ENCODE measurements around the gene EGFLAM. TPM values are rescaled to one million over a fixed set of nuclear protein-coding genes. Genes with fewer than 3 reads are reported as not detected.

Gene EGFLAM
- total RNA-seq, 1 donor from 2014 or later, result 8.9 TPM

- Histone ChIP-seq H3K27me3 (ENCODE audit: low read depth) (no peaks in the 10 kb centered on the region), H3K9me3 (replicated peaks) (no peaks in the 10 kb centered on the region)
Observed at GRCh38 chr5:38500573-38501260, 242.4 kb downstream of the EGFLAM start.

GRCh38 chr5:38506302-38506701, 247.9 kb downstream of the EGFLAM start:
- no peaks in the 10 kb centered on the region for H3K27me3 ChIP-seq (ENCODE audit: low read depth)
- peaks cover 72% of the 10 kb centered on the region for H3K36me3 ChIP-seq
- DNase-seq, result no peak
- no peaks in the 10 kb centered on the region for H3K9me3 ChIP-seq (replicated peaks)
- no peaks in the 10 kb centered on the region for H3K4me1 ChIP-seq
- H3K27ac ChIP-seq (replicated peaks), result no peak overlapping the region
- TF ChIP-seq, protein P1, sequence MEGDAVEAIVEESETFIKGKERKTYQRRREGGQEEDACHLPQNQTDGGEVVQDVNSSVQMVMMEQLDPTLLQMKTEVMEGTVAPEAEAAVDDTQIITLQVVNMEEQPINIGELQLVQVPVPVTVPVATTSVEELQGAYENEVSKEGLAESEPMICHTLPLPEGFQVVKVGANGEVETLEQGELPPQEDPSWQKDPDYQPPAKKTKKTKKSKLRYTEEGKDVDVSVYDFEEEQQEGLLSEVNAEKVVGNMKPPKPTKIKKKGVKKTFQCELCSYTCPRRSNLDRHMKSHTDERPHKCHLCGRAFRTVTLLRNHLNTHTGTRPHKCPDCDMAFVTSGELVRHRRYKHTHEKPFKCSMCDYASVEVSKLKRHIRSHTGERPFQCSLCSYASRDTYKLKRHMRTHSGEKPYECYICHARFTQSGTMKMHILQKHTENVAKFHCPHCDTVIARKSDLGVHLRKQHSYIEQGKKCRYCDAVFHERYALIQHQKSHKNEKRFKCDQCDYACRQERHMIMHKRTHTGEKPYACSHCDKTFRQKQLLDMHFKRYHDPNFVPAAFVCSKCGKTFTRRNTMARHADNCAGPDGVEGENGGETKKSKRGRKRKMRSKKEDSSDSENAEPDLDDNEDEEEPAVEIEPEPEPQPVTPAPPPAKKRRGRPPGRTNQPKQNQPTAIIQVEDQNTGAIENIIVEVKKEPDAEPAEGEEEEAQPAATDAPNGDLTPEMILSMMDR (IDR thresholded peaks at IDR 0.05; ENCODE audit: borderline replicate concordance), result no peak
- H3K4me3 ChIP-seq, result no peak overlapping the region
- intact Hi-C loops (cut with micrococcal nuclease), result no loop called here

More at GRCh38 chr5:38500573-38501260, 242.4 kb downstream of the EGFLAM start:
- no peak for DNase-seq
- H3K36me3 ChIP-seq, result peaks cover 76% of the 10 kb centered on the region
- H3K4me1 ChIP-seq, result no peaks in the 10 kb centered on the region
- no peak overlapping the region for H3K4me3 ChIP-seq
- intact Hi-C loops (cut with micrococcal nuclease), result no loop called here
- TF ChIP-seq, protein P1 (IDR thresholded peaks at IDR 0.05; ENCODE audit: borderline replicate concordance), result no peak
- no peak overlapping the region for H3K27ac ChIP-seq (replicated peaks)

GRCh38 chr5:38509185-38509584, 250.8 kb downstream of the EGFLAM start:
- no peaks in the 10 kb centered on the region for H3K9me3 ChIP-seq (replicated peaks)
- H3K4me3 ChIP-seq, result no peak overlapping the region
- TF ChIP-seq, protein P1 (IDR thresholded peaks at IDR 0.05; ENCODE audit: borderline replicate concordance), result no peak
- peaks cover 55% of the 10 kb centered on the region for H3K36me3 ChIP-seq
- H3K27me3 ChIP-seq (ENCODE audit: low read depth), result no peaks in the 10 kb centered on the region
- DNase-seq, result no peak
- no peak overlapping the region for H3K27ac ChIP-seq (replicated peaks)
- intact Hi-C loops (cut with micrococcal nuclease), result no loop called here
- no peaks in the 10 kb centered on the region for H3K4me1 ChIP-seq

Data from left ventricle myocardium inferior (tissue), 1 donor.